Activated T-helper 9 cell treated with anti-CD3 and anti-CD28 coated beads, Interleukin-2, amount 50 U/mL, for 16 hours (primary cell): ENCODE results near the gene EBF3.
"Not testable (repeated sequence)": the region's sequence is repeated elsewhere in the genome, so short reads cannot be mapped to it uniquely, and the experiment has no call there.

Source experiments
- DNase-seq: peaks from one replicate; pipeline ENCODE4 v3.0.0-alpha.2; 2020; ENCODE audit warnings: low read depth

EBF3 gene

DNA sequence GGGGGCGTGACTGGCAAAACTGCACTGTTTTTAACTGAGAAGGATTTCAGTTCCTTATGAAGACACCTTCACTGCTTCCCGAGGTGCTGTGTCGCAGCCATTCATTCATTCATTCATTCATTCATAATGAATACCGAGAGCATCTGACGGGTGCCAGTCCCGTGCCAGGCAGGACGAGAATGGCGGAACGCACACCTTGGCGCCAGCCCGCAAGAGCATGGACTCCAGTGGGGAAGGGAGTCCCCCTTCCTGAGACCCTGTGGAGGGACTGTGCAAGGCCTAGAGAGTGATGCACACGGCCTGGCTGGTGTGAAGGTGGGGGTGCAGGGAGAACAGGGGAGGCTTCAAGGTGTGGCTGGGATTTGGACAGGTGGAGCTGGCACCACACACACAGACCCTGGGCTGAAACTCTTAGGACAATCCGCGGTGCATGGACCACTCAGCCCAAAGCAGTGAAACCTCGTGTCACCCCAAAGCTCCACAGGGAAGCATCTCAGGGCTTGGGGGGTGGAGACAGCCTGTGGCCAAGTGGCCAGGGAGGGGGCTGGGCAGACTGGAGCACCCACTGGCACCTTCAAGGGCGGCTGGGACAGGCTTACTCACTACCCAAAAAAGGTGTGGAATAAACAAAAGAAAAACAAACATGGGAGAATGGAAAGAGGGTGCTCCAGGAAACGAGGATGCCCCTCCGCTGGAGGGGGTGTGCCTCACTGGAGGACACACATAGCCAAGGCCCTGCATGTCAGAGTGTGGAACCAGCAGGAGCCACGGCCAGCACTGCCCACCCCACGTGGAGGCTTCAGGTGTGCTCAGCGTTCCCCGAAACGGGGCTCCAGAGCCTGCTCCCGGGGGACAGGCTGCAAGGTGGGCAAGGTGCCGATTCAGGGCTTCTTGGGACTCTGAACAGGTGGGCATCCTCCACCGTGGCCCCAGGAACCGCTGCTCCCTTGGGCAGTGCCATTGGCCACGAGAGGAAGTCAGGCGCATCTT, 37.7 kb downstream of the EBF3 start:
- DNase-seq = no peak

DNA sequence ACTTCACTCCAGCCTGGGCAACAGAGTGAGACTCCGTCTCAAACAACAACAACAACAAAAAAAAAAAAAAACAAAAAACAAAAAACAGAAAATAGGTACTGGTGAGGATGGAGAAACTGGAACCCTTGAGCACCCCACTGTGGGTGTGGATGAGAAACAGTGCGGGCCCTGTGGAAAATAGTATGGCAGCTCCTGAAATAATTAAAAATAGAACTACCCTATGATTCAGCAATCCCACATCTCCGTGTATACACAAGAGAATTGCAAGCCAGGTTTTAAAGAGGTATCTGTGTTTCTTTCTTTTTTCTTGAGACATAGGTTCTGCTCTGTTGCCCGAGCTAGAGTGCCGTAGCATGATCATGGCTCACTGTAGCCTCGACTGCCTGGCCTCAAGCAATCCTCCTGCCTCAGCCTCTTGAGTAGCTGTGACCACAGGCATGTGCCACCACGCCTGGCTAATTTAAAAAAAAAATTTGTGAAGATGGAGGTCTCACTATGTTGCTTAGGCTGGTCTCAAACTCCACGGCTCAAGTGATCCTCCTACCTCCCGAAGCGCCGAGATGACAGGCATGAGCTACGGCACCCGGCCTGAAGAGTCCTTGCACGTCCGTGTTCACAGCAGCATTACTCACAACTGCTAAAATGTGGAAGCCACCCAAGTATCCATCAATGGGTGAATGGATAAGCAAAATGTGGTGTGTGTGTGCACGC, 39.5 kb downstream of the EBF3 start:
- no peak for DNase-seq

DNA sequence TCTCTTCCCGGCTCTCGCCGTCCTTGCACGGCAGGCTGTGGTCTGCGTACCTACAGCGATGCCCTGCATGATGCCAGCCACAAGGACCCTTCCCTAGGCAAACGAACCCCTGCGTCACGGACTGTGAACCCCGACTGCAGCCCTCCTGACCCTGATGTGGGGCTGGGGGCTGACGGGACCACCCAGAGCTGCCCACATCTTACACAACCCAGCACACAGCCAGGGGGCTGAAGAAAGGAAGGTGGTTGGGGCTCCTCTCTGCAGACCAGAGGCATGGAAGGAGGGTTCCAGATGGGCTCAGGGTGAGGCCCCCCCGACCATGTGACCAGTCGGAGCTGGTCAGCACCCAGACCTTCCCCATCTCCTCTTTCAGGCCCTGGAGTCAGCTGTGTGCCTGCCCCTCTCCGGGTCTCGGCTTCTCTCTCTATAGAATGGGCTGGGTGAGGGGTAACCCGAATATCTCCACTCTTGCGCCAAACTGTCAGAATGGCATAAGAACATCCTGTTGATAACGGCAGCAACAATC, 41.4 kb downstream of the EBF3 start:
- DNase-seq = no peak

DNA sequence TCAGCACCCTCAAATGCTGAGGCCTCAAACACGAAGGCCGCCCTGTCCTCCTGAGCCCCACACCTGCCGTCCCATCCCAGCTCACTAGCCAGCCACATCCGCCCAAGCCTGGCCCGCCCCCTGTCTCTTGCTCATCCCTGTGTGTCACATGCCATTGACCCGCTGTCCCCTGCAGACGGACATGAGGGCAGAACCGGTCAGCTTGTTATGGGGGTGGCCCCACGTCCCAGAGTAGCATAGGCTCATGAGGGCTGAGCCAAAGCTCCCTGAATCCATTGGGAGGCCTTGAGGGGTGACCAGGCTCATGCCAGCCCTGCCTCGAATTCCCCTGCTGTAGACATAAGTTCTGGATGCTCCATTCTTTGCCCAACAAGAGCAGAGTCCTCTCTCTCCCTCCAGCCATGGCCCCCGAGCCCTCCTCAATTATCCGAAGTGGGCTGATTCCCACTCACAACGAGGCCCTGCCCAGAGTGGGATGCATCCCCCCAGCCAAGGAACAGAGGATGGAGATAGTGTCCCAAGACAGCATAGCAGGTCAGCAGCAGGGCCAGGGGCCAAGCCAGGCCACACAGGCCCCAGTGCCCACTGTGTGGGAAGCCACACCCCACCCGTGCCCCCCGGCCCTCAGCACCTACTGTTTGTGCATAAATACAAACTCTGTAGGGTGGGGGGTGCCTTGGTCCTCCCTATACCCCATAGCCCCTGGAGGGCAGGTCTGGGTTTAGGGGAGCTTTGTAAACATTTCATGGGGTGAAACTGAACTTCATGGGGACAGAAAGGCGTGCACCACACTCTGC, 42.1 kb downstream of the EBF3 start:
- no peak for DNase-seq

DNA sequence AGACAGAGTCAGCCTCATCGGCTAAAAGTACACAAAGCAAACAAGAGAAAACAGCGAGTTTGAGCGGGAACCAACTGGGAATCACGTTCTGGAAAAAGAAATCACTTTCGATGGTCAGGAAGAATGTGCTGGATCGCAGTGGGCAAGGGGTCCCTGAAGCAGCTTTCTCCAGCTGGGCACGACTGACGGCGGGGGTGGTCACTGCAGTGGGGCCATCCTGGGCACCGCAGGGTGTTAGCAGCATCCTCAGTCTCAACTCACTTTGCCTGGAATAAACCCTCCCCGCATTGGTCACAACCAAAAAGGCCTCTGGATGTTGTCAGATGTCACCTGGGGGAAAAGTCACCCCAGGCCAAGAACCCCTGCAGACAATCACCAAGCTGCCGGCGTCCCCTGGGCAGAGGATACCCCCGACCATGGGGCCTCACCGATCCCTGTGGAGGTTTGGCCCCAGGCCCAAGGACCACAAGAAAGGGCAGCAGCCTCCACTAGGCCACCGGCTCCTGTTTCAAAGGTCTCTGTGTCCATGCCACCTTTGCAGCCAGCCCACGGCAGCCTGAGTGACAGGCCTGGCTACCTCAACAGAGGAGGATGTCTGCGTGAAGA, 42.9 kb downstream of the EBF3 start:
- DNase-seq = no peak

DNA sequence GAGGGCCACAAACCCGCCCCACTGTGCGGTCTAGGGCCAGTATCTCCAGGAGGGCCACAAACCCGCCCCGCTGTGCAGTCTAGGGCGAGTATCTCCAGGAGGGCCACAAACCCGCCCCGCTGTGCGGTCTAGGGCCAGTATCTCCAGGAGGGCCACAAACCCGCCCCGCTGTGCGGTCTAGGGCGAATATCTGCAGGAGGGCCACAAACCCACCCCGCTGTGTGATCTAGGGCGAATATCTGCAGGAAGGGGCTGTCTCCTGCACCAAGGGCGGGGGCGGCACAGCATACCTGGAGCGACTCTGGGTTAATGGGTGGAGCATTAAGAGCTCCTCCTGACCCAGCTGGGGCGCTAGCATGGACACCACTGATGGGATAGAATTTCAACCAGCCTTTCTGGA, 43.9 kb downstream of the EBF3 start:
- DNase-seq = not testable (repeated sequence)

DNA sequence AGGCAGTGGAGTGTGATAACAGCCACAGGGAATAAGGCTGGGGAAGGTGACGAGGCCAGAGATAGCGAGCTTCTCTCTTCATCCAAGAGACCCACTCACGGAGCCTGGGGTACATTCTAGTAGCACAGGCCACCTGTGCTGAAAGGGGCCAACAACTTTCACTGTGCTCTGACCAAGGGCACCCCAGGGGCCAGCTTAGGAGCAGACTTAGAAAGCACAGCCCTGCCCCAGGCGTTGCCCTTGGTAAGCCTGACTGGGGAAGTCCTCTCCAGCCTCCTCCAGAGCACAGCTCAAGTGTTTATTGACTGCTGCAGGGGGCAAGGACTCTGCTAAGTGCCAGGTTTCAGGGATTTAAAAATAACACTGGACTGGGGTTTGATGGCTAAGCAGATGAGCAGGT, 44.7 kb downstream of the EBF3 start:
- no peak for DNase-seq

DNA sequence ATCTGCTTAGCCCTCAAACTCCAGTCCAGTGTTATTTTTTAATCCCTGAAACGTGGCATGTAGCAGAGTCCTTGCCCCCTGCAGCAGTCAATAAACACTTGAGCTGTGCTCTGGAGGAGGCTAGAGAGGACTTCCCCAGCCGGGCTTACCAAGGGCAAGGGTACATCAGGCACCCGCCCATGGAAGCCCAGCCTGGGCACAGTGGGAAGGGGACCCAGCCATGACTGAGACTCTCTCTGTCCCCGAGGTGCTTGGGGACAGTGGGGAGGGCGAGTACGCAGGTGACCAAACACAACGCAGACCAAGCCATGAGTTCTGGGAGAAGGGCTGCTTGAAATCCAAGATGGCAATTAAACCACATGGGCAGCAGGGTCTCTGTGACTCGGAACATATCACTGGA, 45.2 kb downstream of the EBF3 start:
- no peak for DNase-seq

DNA sequence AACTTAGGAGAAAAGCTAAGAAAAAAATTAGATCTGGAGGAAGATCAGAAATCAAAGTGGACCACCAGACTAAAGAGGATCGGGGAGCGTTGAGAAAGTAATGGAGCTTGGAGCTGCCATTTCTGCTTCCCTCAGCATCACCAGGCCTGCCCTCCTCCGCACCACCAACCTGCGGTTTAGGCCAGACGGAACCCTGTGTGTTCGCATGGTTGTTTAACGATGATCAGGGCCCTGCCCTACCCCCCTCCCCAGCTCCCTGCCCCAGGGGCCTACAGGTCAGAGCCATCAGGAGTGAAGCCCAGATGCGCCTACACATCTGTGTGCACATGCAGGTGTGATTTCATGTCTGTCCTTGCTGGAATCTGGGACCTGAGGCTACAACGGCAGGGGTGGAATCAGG, 45.7 kb downstream of the EBF3 start:
- DNase-seq = no peak

DNA sequence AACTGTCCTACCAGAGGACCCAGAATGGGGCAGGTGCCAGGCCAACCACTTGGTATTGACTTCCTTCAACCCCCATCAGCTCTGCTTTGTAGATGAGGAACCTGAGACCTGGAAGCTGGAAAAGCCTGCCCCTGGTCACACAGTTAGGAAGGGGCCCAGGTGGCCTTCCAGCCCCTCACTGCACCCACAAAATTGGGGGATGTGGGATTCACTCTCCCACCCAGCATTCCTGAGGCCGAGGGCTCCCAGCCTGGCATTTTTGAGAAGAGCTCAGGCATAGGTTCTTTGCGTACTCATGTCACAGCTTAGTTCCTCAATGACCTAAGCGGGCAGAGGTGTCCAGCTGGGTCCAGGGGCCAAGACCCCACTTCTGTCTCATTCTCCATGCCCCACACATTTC, 46.1 kb downstream of the EBF3 start:
- DNase-seq = no peak

DNA sequence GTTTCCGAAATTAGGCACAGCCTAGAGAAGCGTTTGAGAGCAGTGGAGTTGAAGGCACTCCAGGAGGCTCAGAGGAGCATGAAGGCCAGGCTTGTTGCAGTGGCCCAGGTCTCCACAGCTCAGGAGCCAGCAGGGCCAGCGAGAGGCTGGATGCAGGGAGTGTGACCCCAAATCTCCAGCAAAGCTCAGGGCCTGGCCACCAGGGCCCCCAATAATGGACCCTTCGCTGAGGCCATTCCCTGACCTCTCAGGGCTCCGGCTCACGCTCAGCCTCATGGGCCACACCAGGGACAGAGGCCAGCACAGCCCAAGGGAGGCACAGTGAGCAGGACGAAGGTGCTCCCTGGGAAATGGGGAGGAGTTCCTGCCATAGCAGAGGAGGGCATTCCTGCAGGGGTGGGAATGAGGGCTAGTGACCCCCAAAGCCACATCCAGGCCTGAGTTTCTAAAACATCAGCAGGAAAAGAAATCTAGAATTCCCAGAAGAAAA, 47.5 kb downstream of the EBF3 start:
- no peak for DNase-seq

DNA sequence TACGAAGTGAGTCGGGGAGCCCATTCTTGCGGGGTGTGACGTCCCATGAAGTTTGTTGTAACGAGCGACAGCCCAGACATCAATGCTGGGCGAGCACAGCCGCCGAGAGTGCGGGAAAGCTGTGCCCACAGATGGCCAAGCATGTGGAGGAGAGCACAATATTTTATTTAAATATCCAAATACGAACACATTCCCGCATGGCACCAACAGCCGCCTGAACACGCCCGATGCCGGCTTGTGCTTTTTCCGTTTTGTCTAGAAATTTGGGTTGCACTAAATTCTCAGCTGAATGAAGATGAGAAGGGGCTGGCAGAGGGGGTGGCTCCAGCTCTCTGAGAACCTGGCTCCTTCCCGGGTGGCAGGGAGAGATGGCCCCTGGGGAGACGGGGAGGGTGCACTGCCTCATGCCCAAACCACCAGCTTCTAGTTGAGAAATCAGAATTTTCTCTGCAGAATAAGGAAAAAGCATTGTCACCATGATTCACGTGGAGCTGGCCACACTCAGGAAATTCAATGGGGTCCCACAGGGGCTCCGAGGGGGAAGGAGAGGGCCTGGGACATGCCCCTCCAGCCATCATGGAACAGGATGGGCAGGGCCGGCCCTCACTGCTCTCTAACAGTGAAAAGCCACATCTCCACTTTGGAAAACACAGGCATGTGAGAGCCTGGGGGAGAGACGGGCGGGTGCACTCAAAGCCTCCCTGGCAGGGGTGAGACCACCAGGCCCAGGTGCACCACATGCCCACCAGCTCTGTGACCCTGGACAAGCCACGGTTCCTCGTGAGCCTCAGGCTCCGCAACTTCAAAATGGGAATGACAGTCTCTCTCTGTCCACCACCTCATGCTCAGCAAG, 48.3 kb downstream of the EBF3 start:
- no peak for DNase-seq

DNA sequence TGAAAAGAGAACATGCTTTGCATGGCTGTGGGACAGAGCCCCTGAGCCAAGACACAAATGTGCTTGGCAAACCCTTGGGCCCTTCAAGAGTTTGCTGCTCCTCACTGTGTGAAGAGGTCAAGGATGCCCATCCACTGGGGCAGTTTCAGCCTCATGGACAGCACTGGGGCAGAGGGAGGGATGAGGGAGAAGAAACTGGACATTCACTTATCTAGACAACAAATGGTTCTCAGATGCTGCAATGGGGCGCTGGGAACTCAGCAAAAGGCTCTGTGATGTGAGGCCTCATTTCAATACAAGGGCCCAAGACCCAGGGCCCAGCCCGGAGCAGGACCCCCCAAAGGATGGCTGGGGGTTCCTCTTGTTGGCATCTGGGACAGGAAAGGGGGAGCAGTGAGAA, 49.1 kb downstream of the EBF3 start:
- no peak for DNase-seq

DNA sequence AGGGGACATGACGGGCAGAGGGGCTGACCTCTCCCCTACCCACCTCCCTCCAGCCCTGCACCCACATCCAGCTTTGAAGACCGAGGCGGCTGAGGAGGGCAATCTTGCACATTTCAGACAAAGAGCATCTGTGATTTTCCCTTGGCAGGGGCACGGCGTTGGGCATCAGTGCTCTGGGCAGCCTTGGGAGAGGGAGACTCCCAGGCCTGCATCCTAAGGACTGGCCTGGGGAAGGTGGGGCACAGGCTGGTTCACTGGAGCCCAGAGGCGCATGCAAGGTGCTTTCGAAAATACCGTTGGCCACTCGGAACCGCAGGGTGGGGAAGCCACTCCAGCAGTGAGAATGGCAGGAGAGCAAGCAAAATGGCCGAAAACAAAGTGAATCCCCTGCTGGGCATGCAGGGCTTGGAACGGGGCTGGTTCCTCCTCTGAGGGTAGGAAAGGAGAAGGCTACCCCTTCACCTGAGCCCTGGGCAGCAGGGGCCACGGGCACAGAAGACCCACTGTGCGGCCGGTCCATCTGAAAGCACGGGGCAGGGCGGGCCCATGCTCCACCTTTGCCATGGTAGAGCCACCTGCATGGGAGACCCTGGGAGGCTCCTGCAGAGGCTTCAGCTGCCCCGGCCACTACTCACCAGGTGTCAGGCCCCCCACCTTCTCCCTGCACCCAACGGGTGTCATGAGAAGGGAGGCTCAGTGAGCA, 49.8 kb downstream of the EBF3 start:
- no peak for DNase-seq

DNA sequence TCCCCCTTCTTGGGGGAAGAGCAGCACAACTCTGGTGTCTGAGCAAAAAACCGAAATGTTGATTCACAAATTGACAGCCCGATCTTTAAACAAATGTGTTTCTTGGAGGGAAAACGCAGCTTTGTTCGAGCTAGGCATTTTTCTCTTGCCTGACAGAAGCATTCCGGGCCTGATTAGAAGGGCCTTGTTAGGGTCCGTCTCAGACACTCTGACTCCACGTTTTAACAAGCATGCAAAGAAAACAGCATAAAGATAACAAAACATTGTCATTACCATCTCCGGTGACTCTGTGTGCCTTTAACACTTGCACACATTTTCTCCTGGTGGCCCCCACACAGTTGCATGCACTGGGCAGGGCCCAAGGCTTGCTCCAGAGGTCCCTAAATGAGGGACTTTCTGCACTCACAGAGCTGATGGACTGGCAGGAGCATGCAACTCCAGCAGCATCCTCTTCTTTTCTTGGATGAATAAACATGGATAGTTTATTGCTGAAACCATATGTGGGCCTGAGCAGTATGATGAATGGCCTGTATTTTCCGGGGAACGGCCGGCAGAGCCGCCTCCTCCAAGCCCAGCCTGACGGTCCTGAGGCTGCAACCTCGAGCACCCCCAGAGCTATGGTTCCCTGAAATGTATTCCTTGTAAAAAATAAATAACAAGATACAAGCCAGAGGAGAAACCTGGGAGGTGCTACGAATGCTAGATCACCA, 50.9 kb downstream of the EBF3 start:
- DNase-seq = no peak

DNA sequence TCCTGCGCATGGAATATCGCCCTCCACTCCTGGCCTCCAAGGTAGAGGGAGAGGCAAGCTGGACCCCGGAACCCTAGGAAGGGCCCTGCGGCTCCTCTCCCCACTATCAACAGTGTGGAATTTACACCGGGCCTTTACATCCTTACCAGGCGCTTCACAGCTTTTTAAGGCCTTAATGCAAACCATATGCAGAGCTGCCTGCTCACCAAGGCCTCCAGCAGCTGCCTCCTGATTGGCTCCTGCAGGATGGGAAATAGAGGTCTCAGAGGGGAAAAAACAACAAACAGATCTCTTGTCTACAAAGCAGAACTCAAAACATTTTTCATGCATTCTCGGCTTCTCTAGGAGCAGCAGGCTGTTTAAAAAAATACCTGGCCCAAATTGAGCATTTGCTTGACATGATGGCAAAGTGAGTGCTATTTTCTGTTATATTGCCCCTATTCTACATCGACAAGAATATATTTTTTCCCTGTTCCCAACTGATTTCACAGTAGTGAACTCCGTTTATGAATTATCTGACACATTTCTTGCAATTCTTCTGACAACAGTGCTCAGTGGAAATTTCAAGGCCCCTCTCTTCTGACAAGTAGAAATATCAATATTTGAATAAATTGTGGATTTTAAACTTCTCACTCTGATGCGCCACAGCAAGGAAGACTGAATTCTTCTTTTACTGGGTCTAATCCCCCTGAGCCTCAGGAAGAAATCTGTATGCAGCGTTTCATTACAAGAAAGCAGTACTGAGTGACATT, 51.7 kb downstream of the EBF3 start:
- DNase-seq = no peak

DNA sequence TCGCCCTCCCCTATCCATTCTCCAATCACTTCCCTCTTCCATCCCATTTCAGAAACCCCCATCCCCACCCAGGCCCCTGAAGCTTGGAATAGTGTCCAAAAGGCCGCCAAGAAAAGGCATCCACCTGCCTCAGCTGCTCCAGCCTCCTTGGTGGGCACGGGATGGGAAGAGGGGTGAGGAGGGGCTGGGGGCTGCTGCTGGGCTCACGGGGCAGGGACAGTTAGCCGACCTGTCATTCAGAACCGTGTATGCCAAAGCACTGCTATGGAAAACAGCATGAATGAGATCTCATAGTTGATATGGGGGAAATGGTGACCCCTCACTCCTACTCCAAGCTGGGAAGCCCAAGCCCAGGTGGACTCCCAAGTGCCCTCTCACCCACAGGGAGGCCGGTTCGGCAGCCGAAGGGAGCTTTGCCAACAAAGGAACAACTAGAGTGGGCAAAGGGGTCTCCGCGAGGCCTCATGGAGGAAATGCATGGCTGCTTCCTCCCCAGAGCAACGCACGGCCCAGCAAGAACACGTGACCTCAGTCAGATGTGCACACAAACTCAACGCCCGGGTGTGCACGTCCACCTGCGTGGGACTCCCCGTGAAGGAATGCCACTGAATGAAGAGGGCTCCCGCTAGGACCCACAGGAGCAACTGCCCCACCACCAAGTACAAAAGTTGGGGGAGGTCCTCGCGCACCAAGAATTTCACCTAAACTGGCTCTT, 52.5 kb downstream of the EBF3 start:
- no peak for DNase-seq

DNA sequence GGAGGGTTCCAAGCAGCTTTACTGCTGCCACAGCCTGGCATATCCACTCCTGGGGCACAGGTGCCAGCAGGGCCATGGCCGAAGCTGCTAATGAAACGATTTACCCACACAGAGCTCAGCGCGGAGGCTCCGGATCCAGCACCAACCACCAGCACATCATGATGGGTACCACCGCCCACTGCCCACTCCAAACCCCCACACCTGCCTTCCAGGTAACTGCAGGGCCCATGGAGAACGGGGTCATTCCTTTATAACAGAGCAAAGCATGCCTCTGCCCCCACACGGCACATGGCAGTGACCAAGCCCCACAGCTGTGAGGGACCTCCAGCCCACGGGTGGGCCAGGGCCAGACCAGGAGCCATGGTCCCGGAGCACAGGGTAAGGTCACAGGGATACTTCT, 53.2 kb downstream of the EBF3 start:
- no peak for DNase-seq
